Fibroblast of lung (primary cell): Measurements from ENCODE around the gene PMM1. TPM values are rescaled to one million over a fixed set of nuclear protein-coding genes. Genes with fewer than 3 reads are reported as not detected.
A peak's percentile ranks its signal among the peaks of the same experiment; 100 is the strongest.

ENCODE experiments used
- DNase-seq, 2 donors: peaks; one replicate each; pipeline versions ENCODE4 v3.0.0 to v3.0.0-alpha.2; 2010; ENCODE audit warnings: low read depth in 2 of 2
- H2AFZ ChIP-seq: 2 replicates; pipeline ENCODE4 v1.5.1; 2012; ENCODE audit warnings: low read length, control low read depth, inconsistent platforms
- H3K27ac ChIP-seq: 2 replicates; pipeline ENCODE4 v1.5.1; 2011; ENCODE audit warnings: low read length, control low read depth; ENCODE audit not compliant: insufficient read depth
- H3K27me3 ChIP-seq: 2 replicates; pipeline ENCODE4 v1.5.1; 2011; ENCODE audit warnings: mild to moderate bottlenecking, low read length; ENCODE audit not compliant: control insufficient read depth, insufficient read depth
- H3K36me3 ChIP-seq: 2 replicates; pipeline ENCODE4 v1.5.1; 2011; ENCODE audit warnings: low read length; ENCODE audit not compliant: control insufficient read depth, insufficient read depth
- H3K4me1 ChIP-seq: 2 replicates; pipeline ENCODE4 v1.5.1; 2011; ENCODE audit warnings: low read length; ENCODE audit not compliant: control insufficient read depth, insufficient read depth; ENCODE audit errors: extremely low read depth
- H3K4me2 ChIP-seq: 2 replicates; pipeline ENCODE4 v1.5.1; 2011; ENCODE audit warnings: low read length, control low read depth; ENCODE audit not compliant: insufficient read depth; ENCODE audit errors: extremely low read depth
- H3K4me3 ChIP-seq, 4 experiments: fragments of 200-600 bp in 1 of 4; sonication (generic) in 1 of 4; replicated peaks in 1 of 4; 2 replicates each; pipeline ENCODE4 v1.5.1; 2011 to 2016; ENCODE audit warnings: low read length in 4 of 4, low read depth in 3 of 4, mild to moderate bottlenecking in 3 of 4, control low read depth in 2 of 4, inconsistent platforms in 1 of 4, mixed read lengths in 1 of 4; ENCODE audit not compliant: insufficient read depth in 1 of 4; ENCODE audit errors: control extremely low read depth in 1 of 4
- H3K79me2 ChIP-seq: 2 replicates; pipeline ENCODE4 v1.5.1; 2012; ENCODE audit warnings: mild to moderate bottlenecking, low read length, inconsistent platforms; ENCODE audit not compliant: control insufficient read depth, insufficient read depth
- H3K9ac ChIP-seq: 2 replicates; pipeline ENCODE4 v1.5.1; 2011; ENCODE audit warnings: mild to moderate bottlenecking, low read length, control low read depth; ENCODE audit not compliant: insufficient read depth
- H3K9me3 ChIP-seq: 2 replicates; pipeline ENCODE4 v1.5.1; 2012; ENCODE audit warnings: low read depth, low read length; ENCODE audit not compliant: control insufficient read depth, insufficient read depth
- H4K20me1 ChIP-seq: 2 replicates; pipeline ENCODE4 v1.5.1; 2011; ENCODE audit warnings: low read length; ENCODE audit not compliant: control insufficient read depth, insufficient read depth; ENCODE audit errors: extremely low read depth
- EZH2 ChIP-seq: IDR thresholded peaks from 2 replicates; pipeline ENCODE4 v1.5.1; 2012; ENCODE audit warnings: low read length, control low read depth, mild to moderate bottlenecking; ENCODE audit errors: missing control alignments
- polyA plus RNA-seq, 2 donors: library from polyadenylated mRNA; depleted of rRNA in 1 of 2; stranded (reverse) in 1 of 2; unstranded in 1 of 2; fragments of >200 nt; gene quantifications; 2 replicates each; pipeline ENCODE4 v1.2.1, GENCODE V29; 2011 to 2012; ENCODE audit warnings: missing spikeins in 1 of 2
- total RNA-seq: library from RNA; depleted of rRNA; stranded (reverse); fragments of >200 nt; gene quantifications from 2 replicates; pipeline ENCODE4 v1.2.1, GENCODE V29; 2014
- TF ChIP-seq, protein P1 (sequence below), 2 donors: IDR thresholded peaks in 1 of 2; conservative IDR thresholded peaks in 1 of 2; 1 replicate in 1 of 2; 2 replicates in 1 of 2; pipeline ENCODE4 v1.5.1; 2011 to 2012; ENCODE audit warnings: low read length in 2 of 2, control low read depth in 1 of 2, inconsistent platforms in 1 of 2, low read depth in 1 of 2, mild to moderate bottlenecking in 1 of 2

Gene PMM1
- total and polyA plus RNA-seq, 2 donors (not counting 1 experiment from before 2014, with no cell fraction given), result 32.4 to 110 TPM

DNA sequence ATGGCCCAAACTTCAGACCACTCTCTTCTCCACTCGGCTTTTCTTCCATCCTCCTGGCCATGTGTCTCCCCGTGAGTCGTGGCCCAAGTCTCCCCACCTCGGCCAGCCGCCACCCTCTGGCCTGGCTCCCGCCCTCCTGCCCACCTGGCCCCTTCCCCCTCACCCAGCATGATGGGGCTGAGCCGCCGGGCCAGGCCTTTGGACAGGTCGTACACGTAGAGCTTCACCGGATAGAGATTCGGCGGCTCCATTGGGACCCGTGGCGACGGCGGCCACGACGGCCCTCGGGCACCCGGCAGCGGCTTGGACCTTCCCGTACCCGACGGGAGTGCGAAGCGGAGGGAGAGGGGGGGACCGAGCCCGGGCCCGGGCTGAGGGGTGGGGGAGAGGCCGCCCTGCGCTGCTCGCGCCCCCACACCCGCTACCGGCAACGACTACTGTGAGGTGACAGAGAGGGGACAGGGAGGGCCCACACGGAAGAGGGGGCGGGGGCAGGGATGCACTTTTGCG is 31.0 kb upstream of the PMM1 start, which contains the start of gene DESI1:
DESI1 (minus strand) TSS at position 455 of the 510 bp plus-strand sequence; CDS start at position 251, 204 bp downstream.
- H3K4me1 ChIP-seq, result no peaks in the 10 kb centered on the region
- peak; percentile 12 to 14 for DNase-seq
- H3K4me3 ChIP-seq, result peak within 1 kb of the TSS; percentile 85 to 99 (median 94)
- H3K79me2 ChIP-seq, result peaks cover 57% of the 10 kb centered on the region
- H3K36me3 ChIP-seq, result peaks cover 10% of the 10 kb centered on the region
- peak within 1 kb of the TSS; percentile 90 for H3K4me2 ChIP-seq
- H3K9ac ChIP-seq, result peak within 1 kb of the TSS; percentile 99
- peak within 1 kb of the TSS; percentile 100 for H3K27ac ChIP-seq
- H2AFZ ChIP-seq, result peak within 1 kb of the TSS; percentile 91
- no peak for TF ChIP-seq EZH2
- TF ChIP-seq, protein P1, sequence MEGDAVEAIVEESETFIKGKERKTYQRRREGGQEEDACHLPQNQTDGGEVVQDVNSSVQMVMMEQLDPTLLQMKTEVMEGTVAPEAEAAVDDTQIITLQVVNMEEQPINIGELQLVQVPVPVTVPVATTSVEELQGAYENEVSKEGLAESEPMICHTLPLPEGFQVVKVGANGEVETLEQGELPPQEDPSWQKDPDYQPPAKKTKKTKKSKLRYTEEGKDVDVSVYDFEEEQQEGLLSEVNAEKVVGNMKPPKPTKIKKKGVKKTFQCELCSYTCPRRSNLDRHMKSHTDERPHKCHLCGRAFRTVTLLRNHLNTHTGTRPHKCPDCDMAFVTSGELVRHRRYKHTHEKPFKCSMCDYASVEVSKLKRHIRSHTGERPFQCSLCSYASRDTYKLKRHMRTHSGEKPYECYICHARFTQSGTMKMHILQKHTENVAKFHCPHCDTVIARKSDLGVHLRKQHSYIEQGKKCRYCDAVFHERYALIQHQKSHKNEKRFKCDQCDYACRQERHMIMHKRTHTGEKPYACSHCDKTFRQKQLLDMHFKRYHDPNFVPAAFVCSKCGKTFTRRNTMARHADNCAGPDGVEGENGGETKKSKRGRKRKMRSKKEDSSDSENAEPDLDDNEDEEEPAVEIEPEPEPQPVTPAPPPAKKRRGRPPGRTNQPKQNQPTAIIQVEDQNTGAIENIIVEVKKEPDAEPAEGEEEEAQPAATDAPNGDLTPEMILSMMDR (conservative IDR thresholded peaks at IDR 0.05 in 1 of 2, IDR thresholded peaks at IDR 0.05 in 1 of 2; ENCODE audit: low read depth in 1 of 2, low read length in 2 of 2), result no peak
- no peaks in the 10 kb centered on the region for H3K27me3 ChIP-seq
- H4K20me1 ChIP-seq, result no peaks in the 10 kb centered on the region
- no peaks in the 10 kb centered on the region for H3K9me3 ChIP-seq

GRCh38 chr22:41619979-41620588 is 30.4 kb upstream of the PMM1 start:
- Histone ChIP-seq H2AFZ (peak overlapping the region; percentile 27), H3K9ac (peak overlapping the region; percentile 89), H3K79me2 (peaks cover 53% of the 10 kb centered on the region), H3K27me3 (no peaks in the 10 kb centered on the region), H3K9me3 (no peaks in the 10 kb centered on the region), H3K4me2 (peak overlapping the region; percentile 88), H3K4me1 (no peaks in the 10 kb centered on the region), H3K4me3 (peak overlapping the region; percentile 79 to 97 (median 88)), H3K36me3 (peaks cover 6% of the 10 kb centered on the region), H4K20me1 (no peaks in the 10 kb centered on the region), H3K27ac (peak overlapping the region; percentile 86)
- no peak for DNase-seq
- TF ChIP-seq, protein P1 (conservative IDR thresholded peaks at IDR 0.05 in 1 of 2, IDR thresholded peaks at IDR 0.05 in 1 of 2; ENCODE audit: low read depth in 1 of 2, low read length in 2 of 2), result no peak
- no peak for TF ChIP-seq EZH2

GRCh38 chr22:41613456-41613855 is 23.8 kb upstream of the PMM1 start:
- Histone ChIP-seq H3K27me3 (no peaks in the 10 kb centered on the region), H2AFZ (no peak overlapping the region), H3K27ac (no peak overlapping the region), H3K79me2 (peaks cover 17% of the 10 kb centered on the region), H4K20me1 (no peaks in the 10 kb centered on the region), H3K9ac (no peak overlapping the region), H3K4me1 (no peaks in the 10 kb centered on the region), H3K4me2 (no peak overlapping the region), H3K4me3 (no peak overlapping the region), H3K36me3 (no peaks in the 10 kb centered on the region), H3K9me3 (no peaks in the 10 kb centered on the region)
- DNase-seq, result no peak
- TF ChIP-seq, protein P1 (conservative IDR thresholded peaks at IDR 0.05 in 1 of 2, IDR thresholded peaks at IDR 0.05 in 1 of 2; ENCODE audit: low read depth in 1 of 2, low read length in 2 of 2), result no peak
- no peak for TF ChIP-seq EZH2
